IPS DF 4.7 (cell line): ENCODE measurements around the gene PHC2.
A peak's percentile ranks its signal among the peaks of the same experiment; 100 is the strongest.

Source experiments
- DNase-seq: peaks from one replicate; pipeline ENCODE4 v3.0.0-alpha.2; 2013; ENCODE audit warnings: low spot score; ENCODE audit errors: extremely low read depth

PHC2 gene, protein sequence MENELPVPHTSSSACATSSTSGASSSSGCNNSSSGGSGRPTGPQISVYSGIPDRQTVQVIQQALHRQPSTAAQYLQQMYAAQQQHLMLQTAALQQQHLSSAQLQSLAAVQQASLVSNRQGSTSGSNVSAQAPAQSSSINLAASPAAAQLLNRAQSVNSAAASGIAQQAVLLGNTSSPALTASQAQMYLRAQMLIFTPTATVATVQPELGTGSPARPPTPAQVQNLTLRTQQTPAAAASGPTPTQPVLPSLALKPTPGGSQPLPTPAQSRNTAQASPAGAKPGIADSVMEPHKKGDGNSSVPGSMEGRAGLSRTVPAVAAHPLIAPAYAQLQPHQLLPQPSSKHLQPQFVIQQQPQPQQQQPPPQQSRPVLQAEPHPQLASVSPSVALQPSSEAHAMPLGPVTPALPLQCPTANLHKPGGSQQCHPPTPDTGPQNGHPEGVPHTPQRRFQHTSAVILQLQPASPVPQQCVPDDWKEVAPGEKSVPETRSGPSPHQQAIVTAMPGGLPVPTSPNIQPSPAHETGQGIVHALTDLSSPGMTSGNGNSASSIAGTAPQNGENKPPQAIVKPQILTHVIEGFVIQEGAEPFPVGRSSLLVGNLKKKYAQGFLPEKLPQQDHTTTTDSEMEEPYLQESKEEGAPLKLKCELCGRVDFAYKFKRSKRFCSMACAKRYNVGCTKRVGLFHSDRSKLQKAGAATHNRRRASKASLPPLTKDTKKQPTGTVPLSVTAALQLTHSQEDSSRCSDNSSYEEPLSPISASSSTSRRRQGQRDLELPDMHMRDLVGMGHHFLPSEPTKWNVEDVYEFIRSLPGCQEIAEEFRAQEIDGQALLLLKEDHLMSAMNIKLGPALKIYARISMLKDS

GRCh38 chr1:33430692-33431593 is at the start of gene PHC2:
PHC2 (minus strand) TSS chr1:33431095; CDS start chr1:33375539, 55,556 bp downstream.
- DNase-seq: peak; percentile 71

- DNase-seq: no peak
Measured at GRCh38 chr1:33477451-33477850, 46.6 kb upstream of the PHC2 start.

DNA sequence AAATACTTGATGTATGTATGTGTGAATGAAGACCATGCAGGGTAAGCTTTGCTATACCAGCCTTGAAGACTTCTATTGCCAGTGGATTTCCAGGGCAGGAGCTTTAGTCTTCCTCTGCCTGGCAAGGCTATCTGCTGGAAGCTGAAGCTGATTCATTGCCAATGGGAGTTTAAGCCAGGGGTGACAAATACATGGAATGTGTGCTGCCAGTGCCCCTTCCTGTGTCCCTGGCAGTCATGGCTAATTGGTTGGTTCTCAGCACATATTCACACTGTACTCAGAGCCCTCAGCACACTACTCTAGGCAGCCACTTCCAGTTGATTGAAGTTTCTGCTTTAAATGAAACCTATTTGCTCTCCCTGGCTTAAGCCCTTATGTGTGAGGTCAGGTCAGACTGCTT is 43.0 kb upstream of the PHC2 start:
- DNase-seq: no peak

- peak; percentile 79 for DNase-seq
Measured at GRCh38 chr1:33472269-33472980, 41.5 kb upstream of the PHC2 start, which contains the start of gene ZSCAN20. ZSCAN20 (plus strand) TSS chr1:33472645; CDS start chr1:33479289, 6,644 bp downstream.

GRCh38 chr1:33471416-33471815 is 40.5 kb upstream of the PHC2 start:
- DNase-seq: no peak

DNA sequence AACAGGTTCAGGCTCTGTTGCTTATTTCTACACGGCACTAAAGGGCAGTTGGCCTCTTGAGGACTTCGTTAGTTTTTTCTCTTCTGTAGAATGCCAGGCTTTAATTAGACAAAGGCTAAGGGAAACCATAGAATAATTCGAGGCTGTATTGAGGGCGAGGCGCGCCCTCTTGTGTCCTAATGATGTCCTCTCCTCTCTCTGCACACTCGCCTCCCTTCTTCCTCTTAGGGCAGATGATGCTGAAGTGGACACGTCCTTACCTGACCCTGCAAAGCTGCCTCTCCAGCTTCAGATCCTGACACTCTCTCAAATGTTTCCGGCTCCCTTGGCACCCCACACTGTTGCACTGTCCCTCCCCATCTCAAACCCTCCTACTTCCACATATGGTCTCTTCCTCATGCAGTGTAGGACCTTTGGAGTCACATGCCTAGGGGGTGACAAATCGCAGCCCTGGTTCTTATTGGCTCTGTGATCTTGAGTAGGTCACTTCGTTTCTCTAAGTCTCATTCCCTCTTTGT is 39.7 kb upstream of the PHC2 start:
- DNase-seq: peak; percentile 49

GRCh38 chr1:33469691-33470090 is 38.8 kb upstream of the PHC2 start:
- no peak for DNase-seq

DNA sequence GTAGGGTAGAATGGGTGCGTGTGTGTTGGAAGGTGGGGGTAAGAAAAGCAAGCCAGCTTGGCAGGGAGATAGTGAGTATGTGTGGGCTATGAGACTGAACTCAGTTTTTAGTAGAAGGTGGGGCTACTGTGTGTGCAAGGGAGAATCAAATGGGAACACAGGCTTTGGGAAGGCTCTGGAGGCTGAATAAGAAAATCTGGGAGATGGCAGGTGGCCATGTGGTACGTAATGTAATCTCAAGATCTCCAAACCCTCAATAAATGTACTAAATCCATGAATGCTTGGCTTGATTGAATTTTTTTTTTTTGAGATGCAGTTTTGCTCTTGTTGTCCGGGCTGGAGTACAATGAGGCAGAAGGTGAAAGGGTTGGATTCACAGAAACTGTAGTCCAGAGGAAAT is 38.1 kb upstream of the PHC2 start:
- DNase-seq: no peak

- DNase-seq: no peak
Measured at GRCh38 chr1:33468531-33468930, 37.6 kb upstream of the PHC2 start.

DNA sequence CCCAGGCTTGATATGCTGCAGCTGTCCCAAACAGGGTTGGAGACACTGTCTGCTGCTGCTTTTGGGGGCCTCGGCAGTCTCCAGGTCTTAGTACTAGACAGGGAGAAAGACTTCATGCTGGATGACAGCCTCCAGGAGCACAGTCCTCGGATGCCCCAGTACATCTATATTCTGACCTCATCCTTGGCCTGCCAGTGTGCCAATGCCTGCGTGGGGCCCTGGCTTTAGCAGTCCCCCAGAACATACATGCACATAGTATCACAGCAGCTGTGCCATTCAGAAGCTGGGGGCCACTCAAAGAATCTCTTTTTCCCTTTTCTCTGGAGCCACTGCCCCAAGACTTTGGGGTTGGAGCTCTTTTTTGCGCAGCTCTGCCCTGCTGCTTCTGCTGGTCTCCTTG is 37.1 kb upstream of the PHC2 start:
- no peak for DNase-seq

GRCh38 chr1:33466159-33466558 is 35.3 kb upstream of the PHC2 start:
- DNase-seq: no peak

DNA sequence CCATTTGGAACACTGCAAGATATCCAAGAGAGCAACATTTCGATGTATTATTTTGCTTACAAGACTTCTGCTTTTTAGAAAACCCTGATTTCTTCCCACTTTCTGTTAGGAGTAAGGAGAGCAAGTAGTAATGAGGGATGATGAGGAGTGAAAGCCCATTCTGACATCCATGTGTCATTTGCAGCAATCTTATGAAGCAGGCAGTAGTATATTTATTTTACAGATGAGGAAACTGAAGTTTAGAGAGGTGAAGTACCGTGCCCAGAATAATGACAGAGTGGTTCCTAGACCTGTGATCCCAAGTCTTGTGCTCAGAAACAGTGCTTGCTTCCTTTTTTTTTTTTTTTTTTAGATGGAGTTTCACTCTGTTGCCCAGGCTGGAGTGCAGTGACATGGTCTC is 34.4 kb upstream of the PHC2 start:
- DNase-seq: no peak

DNA sequence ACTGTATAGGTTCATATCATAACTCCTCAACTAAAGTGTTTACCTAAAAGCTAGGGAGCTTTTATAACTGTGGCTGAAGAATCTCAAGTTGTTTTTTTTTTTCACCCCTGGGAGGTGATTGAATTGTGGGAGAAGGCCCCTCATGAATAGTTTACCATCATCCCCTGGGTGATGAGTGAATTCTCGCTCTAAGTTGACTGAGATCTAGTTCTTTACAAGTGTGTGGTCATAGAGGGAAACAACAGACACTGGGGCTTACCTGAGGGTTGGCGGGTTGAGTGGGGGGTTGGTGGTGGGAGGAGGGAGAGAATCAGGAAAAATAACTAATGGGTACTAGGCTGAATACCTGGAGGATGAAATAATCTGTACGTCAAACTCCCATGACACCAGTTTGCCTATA is 33.7 kb upstream of the PHC2 start:
- DNase-seq: no peak

DNA sequence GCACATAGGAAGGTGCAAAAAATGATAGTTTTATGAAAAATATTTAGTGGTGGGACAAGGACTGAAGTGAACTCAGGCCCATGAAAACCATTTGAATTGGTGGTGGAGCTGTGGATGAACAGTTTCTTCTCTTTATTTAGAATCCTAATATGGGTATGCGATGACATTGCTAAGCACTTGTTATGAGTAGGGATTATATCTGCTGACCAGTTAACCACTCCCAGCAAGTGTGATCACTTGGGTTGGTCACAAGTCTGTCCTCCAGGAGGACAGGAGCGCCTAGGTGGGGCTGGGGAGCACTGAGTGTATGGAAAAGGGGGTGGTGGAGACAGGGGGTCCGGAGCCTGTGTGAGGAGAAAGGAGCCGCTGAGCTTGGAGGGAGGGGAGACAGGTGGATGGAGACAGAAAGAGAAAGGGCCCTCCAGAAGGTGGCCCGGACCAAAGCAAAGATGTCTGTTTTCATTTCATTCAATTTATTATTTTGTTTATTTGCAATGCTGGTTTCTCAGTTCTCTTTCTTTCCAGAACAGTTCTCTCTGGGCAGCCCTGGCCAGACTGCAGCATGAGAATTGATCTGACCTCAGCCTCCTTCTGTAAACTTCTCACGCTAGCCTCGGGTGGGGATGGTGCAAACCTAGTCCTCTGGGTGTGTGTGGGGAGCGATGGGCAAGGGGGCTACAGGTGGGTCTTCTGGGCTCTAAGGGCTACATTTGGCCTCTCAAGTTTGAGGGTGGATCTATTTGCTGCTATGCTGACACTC is 31.7 kb upstream of the PHC2 start:
- no peak for DNase-seq

DNA sequence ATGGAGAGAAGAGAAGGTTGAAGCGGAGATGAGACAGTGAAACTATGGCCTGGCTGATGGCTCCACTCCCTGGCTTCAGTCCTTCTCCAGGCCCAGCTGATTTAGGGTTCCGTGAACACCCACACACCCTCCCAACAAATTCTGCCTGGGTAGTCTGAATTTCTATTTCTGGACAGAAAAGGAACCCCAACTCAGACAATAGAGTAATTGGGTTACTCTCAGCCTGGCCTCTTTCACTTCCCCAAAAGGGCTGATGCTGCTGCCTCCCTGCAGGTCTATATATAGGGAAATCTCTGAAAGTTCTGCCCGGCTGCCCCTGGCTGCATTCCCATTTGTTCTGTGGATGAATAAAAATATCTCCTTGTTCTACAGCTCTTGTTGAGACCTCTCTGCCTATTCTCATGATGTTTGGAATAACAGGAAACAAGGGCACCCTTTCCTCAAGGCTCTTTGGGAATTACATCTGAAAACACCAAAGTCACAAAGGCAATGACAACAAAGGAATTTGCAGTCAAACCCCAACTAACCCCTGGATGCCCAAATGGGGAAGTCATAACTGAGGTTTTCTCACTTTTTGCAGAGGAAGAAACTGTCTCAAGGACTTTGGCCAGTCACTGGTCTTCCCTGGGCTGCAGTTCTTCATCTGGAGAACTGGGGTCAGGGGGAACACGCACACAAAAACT is 30.2 kb upstream of the PHC2 start:
- DNase-seq: no peak

DNA sequence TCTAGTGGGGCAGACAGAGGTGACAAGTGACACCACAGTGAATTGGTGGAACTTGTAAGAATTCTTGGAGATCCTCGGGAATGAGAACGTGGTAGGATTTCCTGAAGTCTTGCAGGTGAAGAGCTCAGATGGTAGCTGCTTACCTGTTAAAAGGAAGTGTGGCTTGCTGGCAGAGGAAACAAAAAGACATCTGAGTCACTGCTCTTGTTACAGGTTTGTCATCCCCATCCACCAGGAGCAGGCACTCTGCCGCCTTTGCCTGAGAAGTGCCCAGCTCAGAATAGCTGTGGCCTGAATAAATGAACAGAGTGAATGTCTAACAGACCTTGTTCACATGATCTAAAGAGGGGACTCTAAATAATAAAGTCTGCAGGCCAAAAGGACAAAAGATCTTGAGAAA is 29.2 kb upstream of the PHC2 start:
- no peak for DNase-seq

GRCh38 chr1:33459691-33460090 is 28.8 kb upstream of the PHC2 start:
- no peak for DNase-seq

- no peak for DNase-seq
Measured at GRCh38 chr1:33456502-33456886, 25.6 kb upstream of the PHC2 start.
